ENCODE measurements around the gene OTOA. TPM values are rescaled to one million over a fixed set of nuclear protein-coding genes. Genes with fewer than 3 reads are reported as not detected.

Gene OTOA
- total and polyA plus RNA-seq, 2 of the 13 experiments (the other 11 are each of a cell fraction or from before 2014, with no cell fraction given) = 0.05 to 0.15 TPM

DNA sequence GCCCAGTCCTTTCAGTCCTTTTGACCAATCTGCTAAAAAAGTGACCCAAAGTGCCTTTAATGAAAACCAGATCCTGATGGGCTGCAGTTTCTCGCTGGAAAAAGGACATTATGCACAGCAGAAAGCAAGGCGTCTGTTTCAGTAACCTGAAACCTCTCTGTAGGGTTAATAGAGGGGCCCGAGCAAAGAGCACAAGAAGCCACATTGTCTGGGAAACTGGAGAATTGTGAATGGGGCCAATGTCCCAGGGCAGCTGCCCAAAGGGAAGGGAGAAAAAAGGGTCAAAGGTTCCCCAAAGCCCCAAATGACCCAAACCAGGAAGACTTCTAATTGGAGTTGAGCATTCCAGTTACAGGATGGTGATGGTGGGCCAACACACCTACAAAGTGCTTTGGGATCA, 3.0 kb downstream of the OTOA start (continued):
- no peak for TF ChIP-seq HOXA9 (CRISPR knock-in tag; IDR thresholded peaks at IDR 0.05; ENCODE audit: borderline replicate concordance)
- TF ChIP-seq PAWR (CRISPR knock-in tag; IDR thresholded peaks at IDR 0.05; ENCODE audit: borderline replicate concordance) = no peak
- no peak for TF ChIP-seq TBL1XR1 (IDR thresholded peaks at IDR 0.05; ENCODE audit: borderline replicate concordance, low read length, partially characterized antibody)
- TF ChIP-seq IRF9 (CRISPR knock-in tag; IDR thresholded peaks at IDR 0.05; ENCODE audit: borderline replicate concordance) = no peak
- no peak for TF ChIP-seq ZNF160 (CRISPR knock-in tag; IDR thresholded peaks at IDR 0.05)
- TF ChIP-seq FOXA3 (CRISPR knock-in tag; IDR thresholded peaks at IDR 0.05) = no peak
- no peak for TF ChIP-seq LBX2 (CRISPR knock-in tag; IDR thresholded peaks at IDR 0.05; ENCODE audit: borderline replicate concordance)
- TF ChIP-seq ZNF558 (CRISPR knock-in tag; IDR thresholded peaks at IDR 0.05; ENCODE audit: borderline replicate concordance) = no peak
- TF ChIP-seq ZNF713 (CRISPR knock-in tag; IDR thresholded peaks at IDR 0.05) = no peak
- peak; percentile 25; the same call in 1 of the 2 replicates for TF ChIP-seq ARID4A (CRISPR knock-in tag; IDR thresholded peaks at IDR 0.05; ENCODE audit: borderline replicate concordance)
- TF ChIP-seq, protein P1, sequence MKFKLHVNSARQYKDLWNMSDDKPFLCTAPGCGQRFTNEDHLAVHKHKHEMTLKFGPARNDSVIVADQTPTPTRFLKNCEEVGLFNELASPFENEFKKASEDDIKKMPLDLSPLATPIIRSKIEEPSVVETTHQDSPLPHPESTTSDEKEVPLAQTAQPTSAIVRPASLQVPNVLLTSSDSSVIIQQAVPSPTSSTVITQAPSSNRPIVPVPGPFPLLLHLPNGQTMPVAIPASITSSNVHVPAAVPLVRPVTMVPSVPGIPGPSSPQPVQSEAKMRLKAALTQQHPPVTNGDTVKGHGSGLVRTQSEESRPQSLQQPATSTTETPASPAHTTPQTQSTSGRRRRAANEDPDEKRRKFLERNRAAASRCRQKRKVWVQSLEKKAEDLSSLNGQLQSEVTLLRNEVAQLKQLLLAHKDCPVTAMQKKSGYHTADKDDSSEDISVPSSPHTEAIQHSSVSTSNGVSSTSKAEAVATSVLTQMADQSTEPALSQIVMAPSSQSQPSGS (CRISPR knock-in tag; IDR thresholded peaks at IDR 0.05) = no peak
- TF ChIP-seq ZC3H4 (CRISPR knock-in tag; IDR thresholded peaks at IDR 0.05; ENCODE audit: borderline replicate concordance) = no peak
- TF ChIP-seq ZMYM2 (CRISPR knock-in tag; IDR thresholded peaks at IDR 0.05) = no peak
- TF ChIP-seq IRF2 (CRISPR knock-in tag; IDR thresholded peaks at IDR 0.05) = 0 out of 2 replicates have a peak, but pooled peaks have one; percentile 12
- no peak for TF ChIP-seq ZNF431 (CRISPR knock-in tag; IDR thresholded peaks at IDR 0.05; ENCODE audit: borderline replicate concordance, low read depth)
- TF ChIP-seq ZNF564 (CRISPR knock-in tag; IDR thresholded peaks at IDR 0.05) = no peak
- TF ChIP-seq, protein P2, sequence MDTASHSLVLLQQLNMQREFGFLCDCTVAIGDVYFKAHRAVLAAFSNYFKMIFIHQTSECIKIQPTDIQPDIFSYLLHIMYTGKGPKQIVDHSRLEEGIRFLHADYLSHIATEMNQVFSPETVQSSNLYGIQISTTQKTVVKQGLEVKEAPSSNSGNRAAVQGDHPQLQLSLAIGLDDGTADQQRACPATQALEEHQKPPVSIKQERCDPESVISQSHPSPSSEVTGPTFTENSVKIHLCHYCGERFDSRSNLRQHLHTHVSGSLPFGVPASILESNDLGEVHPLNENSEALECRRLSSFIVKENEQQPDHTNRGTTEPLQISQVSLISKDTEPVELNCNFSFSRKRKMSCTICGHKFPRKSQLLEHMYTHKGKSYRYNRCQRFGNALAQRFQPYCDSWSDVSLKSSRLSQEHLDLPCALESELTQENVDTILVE (CRISPR knock-in tag; IDR thresholded peaks at IDR 0.05) = no peak
- TF ChIP-seq ZFP41 (CRISPR knock-in tag; IDR thresholded peaks at IDR 0.05; ENCODE audit: borderline replicate concordance) = no peak
- TF ChIP-seq ISL2 (CRISPR knock-in tag; IDR thresholded peaks at IDR 0.05) = 0 out of 2 replicates have a peak, but pooled peaks have one; percentile 20
- TF ChIP-seq ZNF737 (CRISPR knock-in tag; IDR thresholded peaks at IDR 0.05; ENCODE audit: borderline replicate concordance) = no peak
- TF ChIP-seq CHD2 (IDR thresholded peaks at IDR 0.05; ENCODE audit: low read depth, low read length) = no peak
- TF ChIP-seq PRMT3 (CRISPR knock-in tag; IDR thresholded peaks at IDR 0.05; ENCODE audit: borderline replicate concordance, low read depth) = no peak
- no peak for TF ChIP-seq ZNF101 (CRISPR knock-in tag; IDR thresholded peaks at IDR 0.05; ENCODE audit: borderline replicate concordance, low read depth)
